H7 (cell line): ENCODE data around the gene LILRB4. TPM values are rescaled to one million over a fixed set of nuclear protein-coding genes. Genes with fewer than 3 reads are reported as not detected.
"Not testable (repeated sequence)": the region's sequence is repeated elsewhere in the genome, so short reads cannot be mapped to it uniquely, and the experiment has no call there.

Experiments
- DNase-seq: peaks from one replicate; pipeline ENCODE4 v3.0.0; 2012
- H3K27me3 ChIP-seq: 2 replicates; pipeline ENCODE4 v1.6.0; 2011; ENCODE audit warnings: mild to moderate bottlenecking, low read length; ENCODE audit not compliant: control insufficient read depth, insufficient read depth
- H3K36me3 ChIP-seq: replicated peaks from 2 replicates; pipeline ENCODE4 v1.5.1; 2011; ENCODE audit warnings: low read length; ENCODE audit not compliant: control insufficient read depth, insufficient read depth
- H3K4me3 ChIP-seq: 2 replicates; pipeline ENCODE4 v1.5.1; 2011; ENCODE audit warnings: low read depth, mild to moderate bottlenecking, control low read depth, low read length, moderate library complexity; ENCODE audit not compliant: insufficient read depth
- total RNA-seq: library from RNA; depleted of rRNA; stranded (reverse); fragments of >200 nt; shearing (Covaris generic); gene quantifications from 2 replicates; pipeline ENCODE4 v1.2.3, GENCODE V29; 2014; rRNA removed

Gene LILRB4
- total RNA-seq, 1 experiment from 2014 or later: not detected

DNA sequence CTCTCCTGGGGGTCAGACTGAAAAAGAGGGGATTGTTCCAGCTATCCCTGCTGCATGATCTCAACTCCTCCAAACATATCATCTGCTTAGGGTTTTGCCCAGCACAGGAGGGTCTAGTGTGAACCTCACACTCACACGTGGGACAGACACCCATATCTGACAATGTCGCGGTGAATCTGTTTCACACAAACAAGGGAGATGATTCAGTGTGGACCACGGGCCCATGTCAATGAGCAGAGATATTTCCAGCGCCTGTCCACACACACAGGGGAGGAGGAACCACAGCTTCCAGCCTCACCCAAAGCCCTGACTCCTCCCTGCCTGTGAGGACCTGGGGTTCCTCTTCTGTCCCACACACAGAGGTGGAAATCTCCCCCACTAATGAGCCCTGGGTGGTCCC, 31.9 kb downstream of the LILRB4 start:
- H3K27me3 ChIP-seq: no peaks in the 10 kb centered on the region
- H3K36me3 ChIP-seq: no peaks in the 10 kb centered on the region
- H3K4me3 ChIP-seq: no peak overlapping the region
- no peak for DNase-seq

- no peaks in the 10 kb centered on the region for H3K36me3 ChIP-seq
- no peak for DNase-seq
- no peak overlapping the region for H3K4me3 ChIP-seq
Measured at GRCh38 chr19:54696117-54696548, 33.3 kb downstream of the LILRB4 start.

GRCh38 chr19:54696766-54697165, 34.0 kb downstream of the LILRB4 start:
- H3K36me3 ChIP-seq: no peaks in the 10 kb centered on the region
- H3K4me3 ChIP-seq: no peak overlapping the region
- no peaks in the 10 kb centered on the region for H3K27me3 ChIP-seq
- DNase-seq: no peak

More at GRCh38 chr19:54696117-54696548, 33.3 kb downstream of the LILRB4 start:
- H3K27me3 ChIP-seq: no peaks in the 10 kb centered on the region

- not testable (repeated sequence) for H3K27me3 ChIP-seq, H3K36me3 ChIP-seq, H3K4me3 ChIP-seq, DNase-seq
Measured at GRCh38 chr19:54697716-54698115, 34.9 kb downstream of the LILRB4 start.

- H3K36me3 ChIP-seq: no peaks in the 10 kb centered on the region
Measured at GRCh38 chr19:54704928-54705327, 42.1 kb downstream of the LILRB4 start.

DNA sequence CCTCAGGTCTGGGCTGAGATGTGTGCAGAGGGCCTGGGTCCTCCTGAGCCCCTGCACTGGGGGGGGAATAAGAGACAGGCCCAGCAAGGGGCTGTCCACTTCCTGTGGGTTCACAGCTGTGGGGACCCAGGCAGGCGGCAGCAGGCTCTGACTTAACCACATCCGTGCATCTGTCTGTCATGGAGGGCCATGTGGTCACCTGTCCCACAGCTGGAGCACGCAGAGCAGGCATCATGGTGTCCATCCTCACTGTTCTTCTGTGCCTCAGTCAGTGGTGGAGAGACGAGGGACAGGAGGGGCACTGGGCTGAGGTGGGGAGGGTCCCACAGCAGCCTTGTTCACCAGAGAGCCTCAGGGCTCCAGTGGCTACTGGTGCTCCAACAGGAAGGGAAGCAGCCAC, 45.2 kb downstream of the LILRB4 start:
- no peaks in the 10 kb centered on the region for H3K36me3 ChIP-seq
- H3K27me3 ChIP-seq: no peaks in the 10 kb centered on the region
- DNase-seq: no peak
- H3K4me3 ChIP-seq: no peak overlapping the region

More at GRCh38 chr19:54704928-54705327, 42.1 kb downstream of the LILRB4 start:
- H3K4me3 ChIP-seq: no peak overlapping the region
- no peak for DNase-seq
- H3K27me3 ChIP-seq: no peaks in the 10 kb centered on the region

DNA sequence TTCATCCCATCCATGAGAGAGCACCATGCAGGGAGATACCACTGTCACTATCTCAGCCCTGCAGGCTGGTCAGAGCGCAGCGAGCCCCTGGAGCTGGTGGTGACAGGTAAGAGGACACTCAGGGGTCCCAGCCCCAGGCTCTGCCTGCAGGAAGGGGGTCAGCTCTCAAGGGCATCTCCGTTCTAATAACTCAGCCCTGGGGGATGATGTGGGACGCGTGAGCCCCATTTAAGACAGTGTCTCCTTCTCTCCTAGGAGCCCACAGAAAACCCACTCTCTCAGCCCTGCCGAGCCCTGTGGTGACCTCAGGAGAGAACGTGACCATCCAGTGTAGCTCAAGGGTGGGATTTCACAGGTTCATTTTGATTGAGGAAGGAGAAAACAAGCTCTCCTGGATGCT, 46.0 kb downstream of the LILRB4 start:
- no peaks in the 10 kb centered on the region for H3K27me3 ChIP-seq
- no peak overlapping the region for H3K4me3 ChIP-seq
- no peak for DNase-seq
- H3K36me3 ChIP-seq: no peaks in the 10 kb centered on the region

GRCh38 chr19:54709212-54709948, 46.6 kb downstream of the LILRB4 start:
- Histone ChIP-seq H3K36me3 (no peaks in the 10 kb centered on the region), H3K4me3 (no peak overlapping the region), H3K27me3 (no peaks in the 10 kb centered on the region)
- no peak for DNase-seq

DNA sequence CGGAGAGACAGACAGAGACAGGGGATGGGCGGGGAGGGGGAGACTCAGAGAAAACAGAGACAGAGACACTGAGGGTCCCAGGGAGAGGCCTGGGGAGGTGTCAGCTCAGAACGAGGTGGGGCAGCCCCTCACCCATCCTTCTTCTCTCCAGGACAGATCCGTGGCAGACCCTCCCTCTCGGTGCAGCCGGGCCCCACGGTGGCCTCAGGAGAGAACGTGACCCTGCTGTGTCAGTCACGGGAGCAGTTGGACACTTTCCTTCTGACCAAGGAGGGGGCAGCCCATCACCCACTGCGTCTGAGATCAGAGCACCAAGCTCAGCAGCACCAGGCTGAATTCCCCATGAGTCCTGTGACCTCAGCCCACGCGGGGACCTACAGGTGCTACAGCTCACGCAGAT, 47.2 kb downstream of the LILRB4 start:
- H3K36me3 ChIP-seq, H3K4me3 ChIP-seq, H3K27me3 ChIP-seq, DNase-seq: not testable (repeated sequence)

Other genes starting within 250 kb of the LILRB4 start
- gene TTYH1, start 247.5 kb upstream of the LILRB4 start, total RNA-seq: 13.4 and 17.7 TPM in 2 replicates
- gene LENG8, start 213.8 kb upstream of the LILRB4 start, total RNA-seq: 25.3 and 30.7 TPM in 2 replicates
- 3.5 and 7.9 TPM in 2 replicates for gene LENG9, start 199.2 kb upstream of the LILRB4 start, total RNA-seq
- gene CDC42EP5, start 189.7 kb upstream of the LILRB4 start, total RNA-seq: 0.70 and 4.3 TPM in 2 replicates
- not detected in 2 replicates for gene LAIR2, start 160.2 kb upstream of the LILRB4 start, total RNA-seq
- not detected in 2 replicates for gene LILRA2, start 89.2 kb upstream of the LILRB4 start, total RNA-seq
- not detected in 2 replicates for gene LILRA1, start 69.4 kb upstream of the LILRB4 start, total RNA-seq
- not detected in 2 replicates for gene LILRB1, start 32.5 kb upstream of the LILRB4 start, total RNA-seq
- not detected in 2 replicates for gene KIR3DL3, start 61.5 kb downstream of the LILRB4 start, total RNA-seq
- not detected in 2 replicates for gene KIR2DL3, start 75.5 kb downstream of the LILRB4 start, total RNA-seq
- not detected in 2 replicates for gene KIR2DL1, start 106.8 kb downstream of the LILRB4 start, total RNA-seq
- gene KIR2DL4, start 140.6 kb downstream of the LILRB4 start, total RNA-seq: not detected in 2 replicates
- not detected in 2 replicates for gene KIR3DL1, start 153.5 kb downstream of the LILRB4 start, total RNA-seq
- not detected in 2 replicates for gene KIR2DS4, start 169.7 kb downstream of the LILRB4 start, total RNA-seq
- not detected in 2 replicates for gene KIR3DL2, start 187.5 kb downstream of the LILRB4 start, total RNA-seq
- gene FCAR, start 211.2 kb downstream of the LILRB4 start, total RNA-seq: not detected in 2 replicates
- gene NCR1, start 243.2 kb downstream of the LILRB4 start, total RNA-seq: 1.8 and 12.6 TPM in 2 replicates